ENCODE measurements around the gene BNIP1. TPM values are rescaled to one million over a fixed set of nuclear protein-coding genes. Genes with fewer than 3 reads are reported as not detected.
A peak's percentile ranks its signal among the peaks of the same experiment; 100 is the strongest.

The BNIP1 gene
- polyA plus RNA-seq (2013, experiment 1 of 2), result 14.8 TPM
- polyA plus RNA-seq (2013, experiment 2 of 2), result 14.6 TPM

- DNase-seq, result peak; percentile 97
- H3K79me1 ChIP-seq (replicated peaks; ENCODE audit: low read length, poor library complexity, severe bottlenecking), result peaks cover 16% of the 10 kb centered on the region
These were observed at the start of gene BNIP1 for GRCh38 chr5:173144200-173145176. Gene BNIP1, plus strand, starts transcription at chr5:173144531. Its CDS starts 15 bp downstream, at chr5:173144546.

DNA sequence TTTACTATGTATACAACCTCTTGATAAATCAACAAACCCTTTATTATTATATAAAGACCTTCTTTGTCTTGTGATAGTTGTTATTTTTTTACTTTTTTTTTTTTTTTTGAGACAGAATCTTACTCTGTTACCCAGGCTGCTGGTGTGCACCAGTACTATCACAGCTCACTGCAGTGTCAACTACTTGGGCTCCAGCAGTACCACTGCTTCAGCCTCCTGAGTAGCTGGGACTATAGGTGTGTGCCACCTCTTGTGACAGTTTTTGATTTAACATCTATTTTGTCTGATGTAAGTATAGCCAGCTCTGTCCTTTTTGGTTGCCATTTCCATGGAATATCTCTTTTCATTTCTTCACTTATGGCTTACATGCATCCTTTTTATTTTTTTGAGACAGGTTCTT lies 45.5 kb upstream of the BNIP1 start:
- Histone ChIP-seq H3K4me3 (ENCODE audit: insufficient read depth in 1 of 2, low read depth in 1 of 2, low read length in 2 of 2) (no peak overlapping the region), H3K4ac (ENCODE audit: low read depth in 1 of 2, low read length in 2 of 2) (no peak overlapping the region), H3K4me1 (ENCODE audit: control insufficient read depth, insufficient read depth, low read depth, low read length) (no peaks in the 10 kb centered on the region), H2AFZ (ENCODE audit: low read depth, low read length) (no peak overlapping the region), H3K18ac (ENCODE audit: low read depth in 1 of 2, low read length in 2 of 2) (no peak overlapping the region), H2BK15ac (ENCODE audit: low read depth, poor library complexity, severe bottlenecking) (no peak overlapping the region), H3K23ac (ENCODE audit: low read length in 2 of 2) (no peak overlapping the region), H3K4me2 (ENCODE audit: low read length, poor library complexity, severe bottlenecking) (no peak overlapping the region), H3K9ac (ENCODE audit: low read length) (no peak overlapping the region), H3K14ac (ENCODE audit: low read length in 2 of 2) (no peak overlapping the region), H2BK12ac (ENCODE audit: low read length in 2 of 2) (no peak overlapping the region), H3K79me1 (replicated peaks; ENCODE audit: low read length, poor library complexity, severe bottlenecking) (peaks cover 9% of the 10 kb centered on the region), H3K27me3 (ENCODE audit: control insufficient read depth in 1 of 2, insufficient read depth in 1 of 2, low read length in 2 of 2) (no peaks in the 10 kb centered on the region), H2BK5ac (ENCODE audit: low read depth, low read length, poor library complexity, severe bottlenecking) (no peak overlapping the region), H3K27ac (ENCODE audit: low read length, poor library complexity, severe bottlenecking) (no peak overlapping the region), H4K8ac (ENCODE audit: low read length) (no peak overlapping the region), H2BK120ac (ENCODE audit: low read depth, low read length) (no peak overlapping the region), H4K91ac (ENCODE audit: low read length) (no peak overlapping the region), H3K36me3 (ENCODE audit: control insufficient read depth in 1 of 2, insufficient read depth in 2 of 2, low read depth in 1 of 2, low read length in 2 of 2) (peaks cover 5 to 16% of the 10 kb centered on the region in 2 experiments), H3K9me3 (ENCODE audit: control insufficient read depth, low read length) (no peaks in the 10 kb centered on the region), H2AK5ac (ENCODE audit: low read length, severe bottlenecking) (no peak overlapping the region)
- DNase-seq, result no peak

More at GRCh38 chr5:173144200-173145176, at the start of gene BNIP1:
- WGBS, result 2% methylated on average over 48 of the region's 48 CpGs
- H3K27ac ChIP-seq (ENCODE audit: low read length, poor library complexity, severe bottlenecking), result peak within 1 kb of the TSS; percentile 84
- no peak within 1 kb of the TSS for H2BK120ac ChIP-seq (ENCODE audit: low read depth, low read length)
- no peak within 1 kb of the TSS for H2BK5ac ChIP-seq (ENCODE audit: low read depth, low read length, poor library complexity, severe bottlenecking)
- peak within 1 kb of the TSS; percentile 88 for H4K91ac ChIP-seq (ENCODE audit: low read length)
- H3K14ac ChIP-seq (ENCODE audit: low read length in 2 of 2), result peak within 1 kb of the TSS in 1 of 2 experiments; percentile 94
- peak within 1 kb of the TSS; percentile 57 for H2AK5ac ChIP-seq (ENCODE audit: low read length, severe bottlenecking)
- H3K9ac ChIP-seq (ENCODE audit: low read length), result peak within 1 kb of the TSS; percentile 98
- peak within 1 kb of the TSS; percentile 59 to 89 for H3K4ac ChIP-seq (ENCODE audit: low read depth in 1 of 2, low read length in 2 of 2)
- H3K36me3 ChIP-seq (ENCODE audit: control insufficient read depth in 1 of 2, insufficient read depth in 2 of 2, low read depth in 1 of 2, low read length in 2 of 2), result peaks cover 10 to 28% of the 10 kb centered on the region in 2 experiments
- peak within 1 kb of the TSS in 1 of 2 experiments; percentile 79 for H2BK12ac ChIP-seq (ENCODE audit: low read length in 2 of 2)
- H4K8ac ChIP-seq (ENCODE audit: low read length), result peak within 1 kb of the TSS; percentile 98
- H3K4me2 ChIP-seq (ENCODE audit: low read length, poor library complexity, severe bottlenecking), result peak within 1 kb of the TSS; percentile 64
- peak within 1 kb of the TSS; percentile 67 to 91 for H3K18ac ChIP-seq (ENCODE audit: low read depth in 1 of 2, low read length in 2 of 2)
- peak within 1 kb of the TSS in 1 of 2 experiments; percentile 34 for H3K23ac ChIP-seq (ENCODE audit: low read length in 2 of 2)
- H3K4me1 ChIP-seq (ENCODE audit: control insufficient read depth, insufficient read depth, low read depth, low read length), result peaks cover 2% of the 10 kb centered on the region
- H2BK15ac ChIP-seq (ENCODE audit: low read depth, poor library complexity, severe bottlenecking), result peak within 1 kb of the TSS; percentile 15
- no peaks in the 10 kb centered on the region for H3K27me3 ChIP-seq (ENCODE audit: control insufficient read depth in 1 of 2, insufficient read depth in 1 of 2, low read length in 2 of 2)
- H3K9me3 ChIP-seq (ENCODE audit: control insufficient read depth, low read length), result no peaks in the 10 kb centered on the region
- peak within 1 kb of the TSS; percentile 79 for H2AFZ ChIP-seq (ENCODE audit: low read depth, low read length)
- H3K4me3 ChIP-seq (ENCODE audit: insufficient read depth in 1 of 2, low read depth in 1 of 2, low read length in 2 of 2), result peak within 1 kb of the TSS; percentile 77 to 100

DNA sequence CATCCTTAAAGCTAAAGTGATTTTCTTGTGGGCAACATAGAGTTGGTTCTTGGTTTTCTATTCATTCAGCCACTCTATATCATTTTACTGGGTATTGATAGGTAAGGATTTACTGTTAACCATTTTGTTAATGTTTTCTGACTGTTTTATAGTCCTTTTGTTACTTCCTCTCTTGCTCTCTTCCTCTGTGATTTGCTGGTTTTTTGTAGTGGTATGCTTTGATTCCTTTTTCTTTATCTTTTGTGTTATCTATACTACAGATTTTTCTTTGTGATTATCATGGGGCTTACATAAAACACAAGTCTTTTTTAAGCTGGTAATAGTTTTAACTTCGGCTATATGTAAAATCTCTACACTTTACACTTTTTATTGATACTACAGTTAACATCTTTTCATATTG lies 44.9 kb upstream of the BNIP1 start:
- Histone ChIP-seq H4K91ac (ENCODE audit: low read length) (no peak overlapping the region), H2AK5ac (ENCODE audit: low read length, severe bottlenecking) (no peak overlapping the region), H3K9ac (ENCODE audit: low read length) (no peak overlapping the region), H3K23ac (ENCODE audit: low read length in 2 of 2) (no peak overlapping the region), H2BK15ac (ENCODE audit: low read depth, poor library complexity, severe bottlenecking) (no peak overlapping the region), H3K36me3 (ENCODE audit: control insufficient read depth in 1 of 2, insufficient read depth in 2 of 2, low read depth in 1 of 2, low read length in 2 of 2) (peaks cover 5 to 16% of the 10 kb centered on the region in 2 experiments), H3K4me2 (ENCODE audit: low read length, poor library complexity, severe bottlenecking) (no peak overlapping the region), H3K4me3 (ENCODE audit: insufficient read depth in 1 of 2, low read depth in 1 of 2, low read length in 2 of 2) (no peak overlapping the region), H2AFZ (ENCODE audit: low read depth, low read length) (no peak overlapping the region), H2BK12ac (ENCODE audit: low read length in 2 of 2) (no peak overlapping the region), H3K4me1 (ENCODE audit: control insufficient read depth, insufficient read depth, low read depth, low read length) (no peaks in the 10 kb centered on the region), H3K18ac (ENCODE audit: low read depth in 1 of 2, low read length in 2 of 2) (no peak overlapping the region), H3K14ac (ENCODE audit: low read length in 2 of 2) (no peak overlapping the region), H3K79me1 (replicated peaks; ENCODE audit: low read length, poor library complexity, severe bottlenecking) (peaks cover 9% of the 10 kb centered on the region), H2BK120ac (ENCODE audit: low read depth, low read length) (no peak overlapping the region), H3K27ac (ENCODE audit: low read length, poor library complexity, severe bottlenecking) (no peak overlapping the region), H3K27me3 (ENCODE audit: control insufficient read depth in 1 of 2, insufficient read depth in 1 of 2, low read length in 2 of 2) (no peaks in the 10 kb centered on the region), H3K9me3 (ENCODE audit: control insufficient read depth, low read length) (no peaks in the 10 kb centered on the region), H2BK5ac (ENCODE audit: low read depth, low read length, poor library complexity, severe bottlenecking) (no peak overlapping the region), H4K8ac (ENCODE audit: low read length) (no peak overlapping the region), H3K4ac (ENCODE audit: low read depth in 1 of 2, low read length in 2 of 2) (no peak overlapping the region)
- WGBS, result no CpG with 5 or more reads among the region's 1 CpG
- no peak for DNase-seq

- Histone ChIP-seq H2AFZ (ENCODE audit: low read depth, low read length) (no peak overlapping the region), H3K14ac (ENCODE audit: low read length in 2 of 2) (no peak overlapping the region), H3K79me1 (replicated peaks; ENCODE audit: low read length, poor library complexity, severe bottlenecking) (peaks cover 9% of the 10 kb centered on the region), H3K27me3 (ENCODE audit: control insufficient read depth in 1 of 2, insufficient read depth in 1 of 2, low read length in 2 of 2) (no peaks in the 10 kb centered on the region), H3K9ac (ENCODE audit: low read length) (no peak overlapping the region), H2AK5ac (ENCODE audit: low read length, severe bottlenecking) (no peak overlapping the region), H3K23ac (ENCODE audit: low read length in 2 of 2) (no peak overlapping the region), H3K4me2 (ENCODE audit: low read length, poor library complexity, severe bottlenecking) (no peak overlapping the region), H4K8ac (ENCODE audit: low read length) (no peak overlapping the region), H3K36me3 (ENCODE audit: control insufficient read depth in 1 of 2, insufficient read depth in 2 of 2, low read depth in 1 of 2, low read length in 2 of 2) (peaks cover 5 to 16% of the 10 kb centered on the region in 2 experiments), H2BK5ac (ENCODE audit: low read depth, low read length, poor library complexity, severe bottlenecking) (no peak overlapping the region), H2BK12ac (ENCODE audit: low read length in 2 of 2) (no peak overlapping the region), H3K27ac (ENCODE audit: low read length, poor library complexity, severe bottlenecking) (no peak overlapping the region), H3K18ac (ENCODE audit: low read depth in 1 of 2, low read length in 2 of 2) (no peak overlapping the region), H3K4ac (ENCODE audit: low read depth in 1 of 2, low read length in 2 of 2) (no peak overlapping the region), H2BK120ac (ENCODE audit: low read depth, low read length) (no peak overlapping the region), H3K9me3 (ENCODE audit: control insufficient read depth, low read length) (no peaks in the 10 kb centered on the region), H2BK15ac (ENCODE audit: low read depth, poor library complexity, severe bottlenecking) (no peak overlapping the region), H3K4me3 (ENCODE audit: insufficient read depth in 1 of 2, low read depth in 1 of 2, low read length in 2 of 2) (no peak overlapping the region), H3K4me1 (ENCODE audit: control insufficient read depth, insufficient read depth, low read depth, low read length) (no peaks in the 10 kb centered on the region), H4K91ac (ENCODE audit: low read length) (no peak overlapping the region)
- DNase-seq, result no peak
- 94% methylated on average over 2 of the region's 2 CpGs for WGBS
These were observed 43.1 kb upstream of the BNIP1 start for GRCh38 chr5:173101245-173101644.
